ENCODE data around the gene C10orf62.
"Not testable (repeated sequence)": the region's sequence is repeated elsewhere in the genome, so short reads cannot be mapped to it uniquely, and the experiment has no call there.

Gene C10orf62

DNA sequence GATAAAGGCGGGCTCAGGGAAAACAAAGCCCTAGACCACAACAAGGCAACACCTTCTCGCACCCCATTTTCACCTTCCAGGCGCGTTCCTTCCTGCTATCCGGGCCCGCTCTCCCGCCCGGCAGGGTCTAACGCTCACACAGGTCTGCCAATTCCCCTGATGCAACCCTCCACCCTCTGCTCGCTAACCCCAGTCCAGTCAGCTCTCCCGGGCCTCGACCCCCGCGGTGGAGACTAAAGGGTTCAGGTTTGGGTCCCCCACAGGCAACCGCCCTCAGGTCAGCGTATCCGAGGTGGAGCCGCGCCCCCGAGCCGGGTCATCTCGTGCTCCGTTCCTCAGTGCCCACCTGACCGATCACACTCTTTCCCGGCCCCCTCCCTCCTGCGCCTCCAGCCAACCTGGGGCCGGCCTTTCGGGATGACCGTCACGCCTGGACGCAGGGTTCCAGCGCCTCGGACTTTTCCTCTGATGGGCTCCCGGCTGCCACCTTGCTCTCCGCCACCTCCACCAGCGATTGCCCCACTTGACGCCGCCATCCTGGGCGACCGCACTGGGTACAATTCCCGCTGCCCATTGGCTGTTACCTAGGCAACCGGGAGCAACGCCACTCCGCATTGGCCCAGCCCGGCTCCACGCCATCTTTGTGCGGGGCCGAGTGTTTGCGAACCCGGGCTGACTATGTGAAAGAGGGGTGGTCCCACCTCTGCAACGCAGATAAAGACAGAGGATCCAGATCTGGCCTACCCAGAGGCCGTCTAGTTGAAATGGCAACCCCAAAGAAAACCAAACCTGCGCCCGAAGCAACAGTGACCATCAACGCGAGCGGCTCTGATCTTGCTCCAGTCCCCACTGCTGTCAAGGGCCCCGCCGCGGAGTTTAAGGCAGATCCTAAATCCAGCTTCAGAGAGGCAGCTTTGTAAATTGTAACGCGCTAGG, 43.7 kb downstream of the C10orf62 start, which contains the start of gene MORN4:
Gene MORN4 (minus strand): TSS at position 552 of the 936 bp plus-strand sequence. CDS start 13,847 bp downstream, outside the sequence.
- peak; percentile 96 for DNase-seq

GRCh38 chr10:97633921-97634320, 44.4 kb downstream of the C10orf62 start:
- DNase-seq = peak; percentile 50

DNA sequence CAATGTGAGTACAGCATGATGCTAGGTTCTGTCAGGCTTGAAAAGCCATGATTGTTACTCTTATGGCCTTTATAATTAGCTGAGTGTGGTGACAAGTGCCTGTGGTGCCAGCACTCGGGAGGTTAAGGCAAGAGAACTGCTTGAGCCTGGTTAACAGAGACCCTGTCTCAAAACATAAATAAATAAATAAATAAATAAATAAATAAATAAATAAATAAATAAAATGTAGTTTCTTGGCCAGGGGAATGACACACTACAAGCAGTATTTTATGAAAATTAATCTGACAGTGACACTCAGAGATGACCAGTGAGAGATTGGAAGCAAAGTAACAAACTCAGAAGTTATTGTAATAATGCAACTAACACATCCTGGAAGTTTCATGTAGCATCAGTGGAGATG, 46.1 kb downstream of the C10orf62 start:
- DNase-seq = no peak

GRCh38 chr10:97639090-97639489, 49.6 kb downstream of the C10orf62 start:
- not testable (repeated sequence) for DNase-seq

DNA sequence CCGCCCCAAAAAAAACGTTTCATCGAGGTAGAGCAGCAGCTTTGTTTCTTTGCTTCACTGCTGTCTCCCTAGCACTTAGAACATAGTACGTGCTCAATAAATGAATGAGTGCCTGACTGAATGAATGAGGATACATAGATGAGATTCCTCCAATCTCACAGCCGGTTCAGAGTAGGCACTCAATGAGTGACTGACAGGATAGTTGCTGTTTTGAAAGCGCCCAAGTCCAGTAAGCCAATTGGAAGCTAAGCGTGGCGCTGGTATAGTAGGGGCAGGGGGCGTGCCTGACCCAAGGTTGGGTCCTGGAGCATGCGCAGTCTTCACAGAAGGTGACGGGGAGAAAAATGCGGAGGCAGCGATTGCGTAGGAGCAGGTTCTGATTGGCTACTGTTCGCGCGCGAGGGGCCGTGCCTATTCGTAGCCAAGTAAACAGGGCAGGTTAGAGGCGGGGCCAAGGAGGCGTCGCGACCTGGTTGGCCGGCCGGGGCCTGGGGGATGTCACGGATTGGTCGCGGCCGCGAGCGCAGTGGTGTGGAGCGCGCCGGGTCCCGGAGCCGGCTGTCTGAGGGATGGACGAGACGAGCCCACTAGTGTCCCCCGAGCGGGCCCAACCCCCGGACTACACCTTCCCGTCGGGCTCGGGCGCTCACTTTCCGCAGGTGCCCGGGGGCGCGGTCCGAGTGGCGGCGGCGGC, 50.8 kb downstream of the C10orf62 start, which contains the start of gene PI4K2A:
Gene PI4K2A (plus strand): TSS at position 498 of the 694 bp plus-strand sequence. CDS start 72 bp downstream, at position 570.
- DNase-seq = peak; percentile 99

All from NCI-H146 (cell line).